HL-60/S4 treated with phorbol 12-myristate 13-acetate at 8.2 ng/mL for 4 days and 3 days (cell line): Measurements from ENCODE around the gene SMC6.

ENCODE experiments used
- in situ Hi-C: fragments of 300-500 bp; cut with MboI; formaldehyde crosslinking; loops from 2 replicates; pipeline ENCODE4 v1.15.0; 2022; ENCODE audit warnings: low sequenced_read_pairs

Gene SMC6

DNA sequence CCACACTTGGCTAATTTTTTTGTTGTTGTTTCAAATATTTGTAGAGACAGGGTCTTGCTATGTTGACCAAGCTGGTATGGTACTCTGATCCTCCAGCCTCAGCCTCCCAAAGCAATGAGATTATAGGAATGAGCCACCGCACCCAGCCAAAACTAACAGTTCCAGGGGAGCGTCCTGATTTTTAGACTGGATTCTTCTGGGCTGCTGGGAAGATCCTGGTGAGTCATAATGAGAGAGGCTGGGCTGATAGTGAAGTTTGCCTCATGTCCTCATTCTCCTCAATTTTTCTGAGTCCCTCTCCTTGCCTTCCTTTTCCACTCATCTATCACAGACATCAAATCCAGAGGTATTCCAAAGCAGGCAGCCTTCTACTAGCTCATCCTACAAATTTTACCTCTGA lies 131.8 kb downstream of the SMC6 start:
- in situ Hi-C loops, result no loop called here

DNA sequence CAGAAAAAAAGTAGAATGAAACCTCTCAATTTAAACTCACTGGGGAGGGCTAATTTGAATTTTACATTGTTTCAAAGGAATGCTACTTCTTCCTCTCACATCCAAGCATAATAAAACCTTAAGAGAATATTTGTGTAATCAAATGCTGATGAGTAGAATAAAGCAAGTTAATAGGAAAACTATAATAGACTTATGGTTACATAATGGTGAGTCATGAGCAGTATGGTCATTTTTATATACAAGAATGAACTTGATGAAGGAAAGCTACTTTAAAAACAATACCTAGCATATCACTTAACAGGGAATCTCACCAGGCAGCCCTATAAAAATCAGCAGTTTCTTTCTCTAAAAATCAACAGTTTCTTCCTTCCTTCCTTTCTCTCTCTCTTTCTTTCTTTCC lies 132.8 kb downstream of the SMC6 start:
- in situ Hi-C loops, result no loop called here

DNA sequence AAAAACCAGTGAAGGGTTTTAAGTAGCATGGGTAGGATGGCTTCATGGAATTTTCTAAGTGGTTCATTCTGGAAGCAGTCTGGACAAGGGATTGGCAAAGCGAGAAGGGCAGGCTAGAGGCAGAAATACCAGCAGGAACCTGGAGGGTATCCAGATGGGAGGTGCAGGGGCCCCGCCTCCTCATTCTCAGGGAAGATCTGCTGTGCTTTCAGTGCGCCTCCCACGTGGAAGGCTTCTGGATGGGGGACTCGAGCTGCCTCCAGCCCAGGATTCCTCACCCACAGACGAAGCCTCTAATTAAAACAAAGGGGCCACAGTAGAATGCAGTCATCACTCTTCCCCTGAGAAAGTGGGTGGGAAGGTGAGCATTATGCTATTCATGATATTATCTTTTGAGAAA lies 133.3 kb downstream of the SMC6 start:
- in situ Hi-C loops, result no loop called here

DNA sequence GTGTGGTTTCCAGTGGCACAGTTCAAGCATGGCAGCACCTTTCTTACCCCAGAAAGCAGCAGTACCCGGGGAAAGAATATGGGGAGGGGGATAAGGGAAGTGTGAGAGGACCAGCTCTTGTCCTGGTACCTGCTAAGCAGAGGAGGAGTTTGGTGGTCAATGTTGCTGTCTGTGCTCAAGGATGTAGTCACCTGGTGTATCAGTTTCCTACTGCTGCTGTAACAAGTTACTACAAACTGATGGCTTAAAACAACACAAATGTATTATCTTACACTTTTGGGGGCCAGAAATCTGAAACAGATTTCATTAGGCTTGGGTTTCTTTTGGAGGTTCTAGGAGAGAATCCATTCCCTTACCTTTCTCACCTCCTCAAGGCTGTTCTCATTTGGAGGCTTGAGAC lies 135.7 kb downstream of the SMC6 start:
- in situ Hi-C loops, result no loop called here

DNA sequence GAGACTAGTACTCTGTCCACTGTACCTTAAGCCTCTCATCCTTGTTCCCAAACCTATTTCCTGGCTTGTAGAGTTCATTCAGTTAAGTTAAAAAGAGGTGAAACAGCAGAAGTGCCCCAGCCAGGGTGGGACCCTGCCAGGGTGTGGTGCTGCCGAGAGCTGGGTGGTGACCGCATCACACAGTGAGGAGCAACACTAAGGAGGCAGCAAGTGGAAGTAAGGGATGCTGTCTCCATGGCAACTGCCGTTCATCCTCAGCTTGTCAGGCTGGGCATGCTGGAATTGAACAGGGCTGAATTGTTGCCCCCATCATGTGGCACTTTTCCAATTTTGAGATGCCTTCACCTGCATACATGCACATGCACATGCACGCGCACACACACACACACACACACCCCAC lies 136.1 kb downstream of the SMC6 start:
- in situ Hi-C loops, result no loop called here

- in situ Hi-C loops, result no loop called here
Observed at GRCh38 chr2:17616405-17616804, 137.2 kb downstream of the SMC6 start.

GRCh38 chr2:17615728-17616351 lies 137.8 kb downstream of the SMC6 start:
- in situ Hi-C loops, result no loop called here

DNA sequence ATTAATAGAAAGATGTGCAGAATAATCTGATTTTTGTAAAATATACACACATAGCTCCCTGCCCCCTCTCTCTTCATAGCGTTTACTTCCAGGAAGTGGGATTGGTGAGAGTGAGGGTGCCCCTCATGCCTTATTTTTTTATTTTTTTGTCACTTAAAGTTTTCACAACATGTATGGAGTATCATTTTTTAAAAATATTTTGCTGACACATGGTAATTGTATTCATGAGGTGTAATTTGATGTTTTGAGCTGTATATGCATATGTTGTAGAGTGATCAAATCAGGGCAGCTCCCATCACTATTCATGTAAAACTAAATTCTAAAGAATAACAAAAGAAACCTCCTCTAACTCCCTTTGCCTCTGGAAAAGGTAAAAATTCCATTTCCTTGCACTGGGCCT lies 138.5 kb downstream of the SMC6 start:
- in situ Hi-C loops, result no loop called here

GRCh38 chr2:17614174-17614930 lies 139.3 kb downstream of the SMC6 start:
- in situ Hi-C loops, result no loop called here
